GM12878 (cell line): ENCODE data around the gene PRRC2A. TPM values are rescaled to one million over a fixed set of nuclear protein-coding genes. Genes with fewer than 3 reads are reported as not detected.
A peak's percentile ranks its signal among the peaks of the same experiment; 100 is the strongest.

ENCODE experiments used
- ATAC-seq: fragments of 200-7000 bp; cut with Tn5 transposase; 3 replicates; pipeline ENCODE4 v1.9.1; 2020; ENCODE audit warnings: mild to moderate bottlenecking, moderate library complexity
- BruUV-seq: library from RNA; stranded (reverse); fragments of 400-500 nt; replicated peaks from 2 replicates; lab custom pipeline; 2021; lab: Mats Ljungman, UMichigan
- CTCF ChIA-PET: fragments of 300-600 bp; sonication (Branson Sonifier 250); formaldehyde crosslinking; extraction: SDS; loops from one replicate; lab custom pipeline; 2021; ENCODE audit warnings: inconsistent platforms; lab: Yijun Ruan, JAX
- POLR2A ChIA-PET: fragments of 350-600 bp; formaldehyde crosslinking; extraction: SDS; loops from one replicate; lab custom pipeline; 2021; ENCODE audit warnings: inconsistent platforms; lab: Charles Lee
- RAD21 ChIA-PET: fragments of 300-600 bp; sonication (Branson Sonifier 250); formaldehyde crosslinking; loops from one replicate; lab custom pipeline; 2023; ENCODE audit warnings: antibody characterized with exemption; ENCODE audit not compliant: unreplicated experiment; lab: Charles Lee
- SMC1A ChIA-PET: fragments of 300-600 bp; sonication (Branson Sonifier 250); formaldehyde crosslinking; loops from one replicate; lab custom pipeline; 2023; ENCODE audit not compliant: unreplicated experiment, uncharacterized antibody; lab: Charles Lee
- DNase-seq: peaks from one replicate; pipeline ENCODE4 v3.0.0-alpha.2; 2011; ENCODE audit warnings: low read depth, low spot score
- FAIRE-seq: peaks from 3 replicates; lab custom pipeline; 2011; peaks lifted over from hg19 to GRCh38; lab: Jason Lieb, UNC
- H2AFZ ChIP-seq: 2 replicates; pipeline ENCODE4 v1.6.0; 2011; ENCODE audit warnings: low read depth, low read length, control low read depth; ENCODE audit not compliant: control insufficient read depth
- H3K27ac ChIP-seq: 2 replicates; pipeline ENCODE4 v1.5.1; 2011; ENCODE audit warnings: control low read depth; ENCODE audit not compliant: control insufficient read depth, insufficient read depth
- H3K27me3 ChIP-seq, 2 experiments: replicated peaks in 1 of 2; 2 replicates each; pipeline versions ENCODE4 v1.6.0 to v1.6.1; 2011; ENCODE audit warnings: low read length in 1 of 2; ENCODE audit not compliant: control insufficient read depth in 2 of 2, insufficient read depth in 2 of 2
- H3K36me3 ChIP-seq, 2 experiments: 2 replicates each; pipeline ENCODE4 v1.5.1; 2011; ENCODE audit warnings: low read length in 1 of 2; ENCODE audit not compliant: control insufficient read depth in 2 of 2, insufficient read depth in 2 of 2
- H3K4me1 ChIP-seq: 2 replicates; pipeline ENCODE4 v1.6.1; 2011; ENCODE audit warnings: mild to moderate bottlenecking, low read length, moderate library complexity, mixed read lengths; ENCODE audit not compliant: control insufficient read depth, insufficient read depth
- H3K4me2 ChIP-seq: 2 replicates; pipeline ENCODE4 v1.6.0; 2011; ENCODE audit warnings: control low read depth; ENCODE audit not compliant: control insufficient read depth, insufficient read depth
- H3K4me3 ChIP-seq: fragments of 200-600 bp; sonication (generic); 2 replicates; pipeline ENCODE4 v1.5.1; 2016
- H3K79me2 ChIP-seq: 2 replicates; pipeline ENCODE4 v1.6.0; 2011; ENCODE audit warnings: low read length; ENCODE audit not compliant: control insufficient read depth, insufficient read depth
- H3K9ac ChIP-seq: 2 replicates; pipeline ENCODE4 v1.8.0; 2011; ENCODE audit warnings: low read length, control low read depth, mixed read lengths; ENCODE audit not compliant: control insufficient read depth, insufficient read depth
- H3K9me3 ChIP-seq: replicated peaks from 3 replicates; pipeline ENCODE4 v1.5.1; 2011; ENCODE audit warnings: mild to moderate bottlenecking, low read length; ENCODE audit not compliant: control insufficient read depth, insufficient read depth
- H4K20me1 ChIP-seq: 2 replicates; pipeline ENCODE4 v1.6.0; 2011; ENCODE audit not compliant: control insufficient read depth, insufficient read depth
- BCL3 ChIP-seq: IDR thresholded peaks from 2 replicates; pipeline ENCODE4 v1.6.1; 2011; ENCODE audit warnings: borderline replicate concordance, low read depth, mild to moderate bottlenecking, moderate library complexity, low read length; ENCODE audit not compliant: insufficient read depth, poor library complexity, severe bottlenecking
- CBX5 ChIP-seq: sonication (generic); IDR thresholded peaks from 2 replicates; pipeline ENCODE4 v1.6.1; 2016; ENCODE audit warnings: low read depth, moderate library complexity, mild to moderate bottlenecking, inconsistent platforms
- KDM1A ChIP-seq: fragments of 200-600 bp; sonication (generic); IDR thresholded peaks from 2 replicates; pipeline ENCODE4 v1.6.1; 2016; ENCODE audit warnings: borderline replicate concordance
- RAD51 ChIP-seq: fragments of 450-650 bp; IDR thresholded peaks from 2 replicates; pipeline ENCODE4 v1.6.1; 2016; ENCODE audit warnings: moderate library complexity, mild to moderate bottlenecking, inconsistent platforms
- SMAD5 ChIP-seq: IDR thresholded peaks from 2 replicates; pipeline ENCODE4 v1.6.1; 2016; ENCODE audit warnings: antibody characterized with exemption, low read depth
- SREBF2 ChIP-seq: IDR thresholded peaks from 2 replicates; pipeline ENCODE4 v1.6.1; 2012; ENCODE audit warnings: mild to moderate bottlenecking, low read length
- TCF7 ChIP-seq: IDR thresholded peaks from 2 replicates; pipeline ENCODE4 v1.6.1; 2014; ENCODE audit warnings: antibody characterized with exemption, borderline replicate concordance
- WGBS: methylation state at CpG from one replicate; pipeline ENCODE4 v1.1.6; 2016; ENCODE audit warnings: low lambda C conversion rate; ENCODE audit not compliant: insufficient replicate concordance, insufficient coverage; ENCODE audit errors: missing lambda C conversion rate; 5-methylcytosine and 5-hydroxymethylcytosine counted together
- in situ Hi-C: fragments of 300-500 bp; cut with MboI; formaldehyde crosslinking; loops from 9 replicates; pipeline ENCODE4 v1.14.3; 2018; ENCODE audit warnings: mixed read lengths
- intact Hi-C: fragments of 100-400 bp; cut with micrococcal nuclease; formaldehyde crosslinking; loops from one replicate; pipeline ENCODE4 v1.14.2; 2022; ENCODE audit not compliant: unreplicated experiment
- polyA plus RNA-seq, 11 experiments: library from polyadenylated mRNA; depleted of rRNA in 4 of 11; unstranded in 6 of 11; stranded (reverse) in 5 of 11; fragments of >200 nt; fragmentation: Nextera tagmentation in 4 of 11; fragmentation: Illumina TruSeq in 1 of 11; extraction: Ambion mirVana in 4 of 11; extraction: Trizol in 1 of 11; gene quantifications; 1 replicate in 1 of 11; 2 replicates in 10 of 11; pipeline versions ENCODE4 v1.2.1 to v1.2.3, GENCODE V29; 2011 to 2016; ENCODE audit warnings: inconsistent platforms in 2 of 11, missing spikeins in 2 of 11, low read depth in 1 of 11
- total RNA-seq, 4 experiments: library from RNA; depleted of rRNA in 3 of 4; stranded (reverse); fragments of >200 nt in 3 of 4; fragmentation: Illumina TruSeq in 1 of 4; extraction: Trizol in 1 of 4; gene quantifications; 2 replicates each; pipeline versions ENCODE4 v1.2.1 to v1.2.3, GENCODE V29; 2013 to 2021
- TF ChIP-seq, protein P1 (sequence below): fragments of 450-650 bp; conservative IDR thresholded peaks from 2 replicates; pipeline ENCODE4 v1.6.1; 2017; ENCODE audit warnings: mild to moderate bottlenecking, moderate library complexity

Gene PRRC2A
- total and polyA plus RNA-seq, 10 of the 15 experiments (the other 5 are each of a cell fraction or from before 2014, with no cell fraction given) = 0.40 to 244 (median 61.3) TPM

DNA sequence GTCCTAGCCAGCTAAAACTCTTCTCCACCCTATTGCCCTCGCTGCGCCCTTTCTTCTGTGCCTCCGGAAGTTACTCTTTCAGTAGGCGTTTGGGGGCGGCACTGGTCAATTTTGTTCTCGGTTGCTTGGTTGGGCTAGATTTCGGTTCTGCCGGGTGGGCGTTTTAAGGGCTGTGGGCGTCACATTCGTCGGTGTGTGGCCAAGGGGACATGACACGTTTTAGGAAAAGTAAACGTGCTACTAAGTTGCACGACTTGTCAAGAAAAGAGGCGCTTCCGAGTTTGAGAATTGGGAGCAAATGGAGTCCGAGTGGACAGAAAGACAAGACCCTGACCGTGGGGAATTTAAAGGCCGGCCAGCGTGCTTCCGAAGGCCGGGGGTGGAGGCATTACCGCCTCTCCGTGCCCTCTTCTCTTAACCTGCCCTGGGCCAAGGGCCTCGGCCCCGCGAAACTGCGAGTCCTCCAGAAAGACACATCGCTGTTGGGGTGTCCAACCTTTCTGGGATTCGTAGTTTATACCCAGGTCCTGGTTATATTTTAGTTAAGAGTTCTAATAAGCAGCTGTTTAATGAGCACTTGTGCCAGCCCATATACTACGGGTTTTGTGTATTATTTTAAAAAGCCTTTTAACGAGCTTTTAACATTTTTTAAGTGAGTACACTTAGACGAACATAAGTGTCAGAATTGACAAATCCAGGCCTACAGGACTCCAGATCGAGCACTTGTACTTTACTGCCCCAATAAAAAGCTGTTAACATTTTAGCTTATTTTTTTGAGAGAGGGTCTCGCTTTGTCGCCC lies 32.6 kb downstream of the PRRC2A start (continued):
- TF ChIP-seq, protein P1, sequence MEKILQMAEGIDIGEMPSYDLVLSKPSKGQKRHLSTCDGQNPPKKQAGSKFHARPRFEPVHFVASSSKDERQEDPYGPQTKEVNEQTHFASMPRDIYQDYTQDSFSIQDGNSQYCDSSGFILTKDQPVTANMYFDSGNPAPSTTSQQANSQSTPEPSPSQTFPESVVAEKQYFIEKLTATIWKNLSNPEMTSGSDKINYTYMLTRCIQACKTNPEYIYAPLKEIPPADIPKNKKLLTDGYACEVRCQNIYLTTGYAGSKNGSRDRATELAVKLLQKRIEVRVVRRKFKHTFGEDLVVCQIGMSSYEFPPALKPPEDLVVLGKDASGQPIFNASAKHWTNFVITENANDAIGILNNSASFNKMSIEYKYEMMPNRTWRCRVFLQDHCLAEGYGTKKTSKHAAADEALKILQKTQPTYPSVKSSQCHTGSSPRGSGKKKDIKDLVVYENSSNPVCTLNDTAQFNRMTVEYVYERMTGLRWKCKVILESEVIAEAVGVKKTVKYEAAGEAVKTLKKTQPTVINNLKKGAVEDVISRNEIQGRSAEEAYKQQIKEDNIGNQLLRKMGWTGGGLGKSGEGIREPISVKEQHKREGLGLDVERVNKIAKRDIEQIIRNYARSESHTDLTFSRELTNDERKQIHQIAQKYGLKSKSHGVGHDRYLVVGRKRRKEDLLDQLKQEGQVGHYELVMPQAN = peak; percentile 62; the same call in 1 of the 2 replicates
- peak; percentile 21; the same call in 1 of the 2 replicates for TF ChIP-seq CBX5
- TF ChIP-seq SMAD5 = no peak
- TF ChIP-seq, all 136 proteins: peak for 42

- H4K20me1 ChIP-seq = no peaks in the 10 kb centered on the region
- ChIA-PET POLR2A (interaction anchor here (0.5 to 6.3 kb wide), 9 partner anchors 8 to 319 kb away, joined by 3 to 107 read pairs (median 3); partner anchors contain the start of genes ABHD16A, C6orf47, CSNK2B and GPANK1), CTCF (interaction anchor here (0.6 to 1.9 kb wide), 8 partner anchors 9 to 175 kb away, joined by 3 to 5 read pairs (median 4); partner anchors contain the start of genes ABHD16A and GPANK1), RAD21 (interaction anchor here (1.2 kb wide), 1 partner anchor 57 kb away, joined by 4 read pairs; no protein-coding TSS in a partner anchor), SMC1A (interaction anchor here (0.5 to 5.0 kb wide), 5 partner anchors 9 to 184 kb away, joined by 3 to 31 read pairs (median 4); partner anchors contain the start of gene GPANK1)
- WGBS = 70% methylated on average over 8 of the region's 8 CpGs
- H3K4me2 ChIP-seq = no peak overlapping the region; the same call in 1 of the 2 replicates
- no peaks in the 10 kb centered on the region for H3K27me3 ChIP-seq
- no peak overlapping the region for H3K9ac ChIP-seq
- intact Hi-C loops = no loop called here
- no peak overlapping the region for H2AFZ ChIP-seq
- no peak overlapping the region for H3K4me3 ChIP-seq
- BruUV-seq = no TSS peak
- DNase-seq (no peak), FAIRE-seq (no peak), ATAC-seq (no peak)
- H3K36me3 ChIP-seq = peaks cover 0 to 6% of the 10 kb centered on the region in 2 experiments; a peak in 3 of 4 replicates
- H3K79me2 ChIP-seq = peaks cover 58% of the 10 kb centered on the region
- TF ChIP-seq SREBF2 (no peak), KDM1A (no peak), BCL3 (peak; percentile 31), TCF7 (no peak), RAD51 (no peak)
- in situ Hi-C loops = no loop called here
- peaks cover 20% of the 10 kb centered on the region for H3K4me1 ChIP-seq
- H3K27ac ChIP-seq = no peak overlapping the region
- no peaks in the 10 kb centered on the region for H3K9me3 ChIP-seq
Observed at GRCh38 chr6:31654574-31655348, 34.2 kb downstream of the PRRC2A start.
